HL-60 (cell line): Measurements from ENCODE around the gene TMEM270.

Source experiments
- DNase-seq, 2 experiments: peaks; one replicate each; pipeline ENCODE4 v3.0.0-alpha.2; 2010 to 2020; ENCODE audit warnings: low read depth in 1 of 2, low spot score in 1 of 2
- H3K27ac ChIP-seq: fragments of 250-450 bp; sonication (Bioruptor Pico); replicated peaks from 2 replicates; pipeline ENCODE4 v1.5.1; 2020; ENCODE audit warnings: mild to moderate bottlenecking, moderate library complexity
- H3K27me3 ChIP-seq: fragments of 250-450 bp; sonication (Bioruptor Pico); 2 replicates; pipeline ENCODE4 v1.5.1; 2021; ENCODE audit warnings: mild to moderate bottlenecking, moderate library complexity; ENCODE audit not compliant: insufficient read depth, poor library complexity, severe bottlenecking
- H3K4me3 ChIP-seq: replicated peaks from 2 replicates; pipeline ENCODE4 v1.5.1; 2011; ENCODE audit warnings: mild to moderate bottlenecking, control low read depth, low read length; ENCODE audit not compliant: insufficient read depth
- CTCF ChIP-seq: IDR thresholded peaks from one replicate; pipeline ENCODE4 v1.5.1; 2011; ENCODE audit warnings: low read length, control low read depth, inconsistent platforms; ENCODE audit not compliant: insufficient read depth
- GABPA ChIP-seq: IDR thresholded peaks from 2 replicates; pipeline ENCODE4 v1.6.1; 2012; ENCODE audit warnings: low read depth
- POLR2AphosphoS5 ChIP-seq: IDR thresholded peaks from 2 replicates; pipeline ENCODE4 v1.6.1; 2012; ENCODE audit warnings: low read depth
- REST ChIP-seq: IDR thresholded peaks from 2 replicates; pipeline ENCODE4 v1.6.1; 2012; ENCODE audit warnings: low read depth; ENCODE audit not compliant: insufficient replicate concordance
- SPI1 ChIP-seq: IDR thresholded peaks from 2 replicates; pipeline ENCODE4 v1.6.1; 2012; ENCODE audit warnings: low read depth, mild to moderate bottlenecking, borderline replicate concordance

TMEM270 gene

GRCh38 chr7:73866446-73866767 is 5.4 kb downstream of the TMEM270 start:
- Histone ChIP-seq H3K4me3 (no peak overlapping the region), H3K27me3 (no peaks in the 10 kb centered on the region), H3K27ac (no peak overlapping the region)
- no peak for TF ChIP-seq CTCF
- no peak for TF ChIP-seq POLR2AphosphoS5
- no peak for TF ChIP-seq SPI1
- no peak for TF ChIP-seq GABPA
- no peak for DNase-seq

GRCh38 chr7:73869011-73869798 is 8.2 kb downstream of the TMEM270 start:
- H3K27ac ChIP-seq: no peak overlapping the region
- H3K4me3 ChIP-seq: no peak overlapping the region
- DNase-seq: no peak
- TF ChIP-seq GABPA: no peak
- no peak for TF ChIP-seq POLR2AphosphoS5
- TF ChIP-seq CTCF: no peak
- TF ChIP-seq SPI1: no peak
- TF ChIP-seq REST: no peak
- no peaks in the 10 kb centered on the region for H3K27me3 ChIP-seq

- TF ChIP-seq POLR2AphosphoS5 (no peak), GABPA (no peak), REST (no peak), SPI1 (no peak), CTCF (no peak)
- no peak for DNase-seq
- Histone ChIP-seq H3K27me3 (no peaks in the 10 kb centered on the region), H3K4me3 (no peak overlapping the region), H3K27ac (no peak overlapping the region)
Observed at GRCh38 chr7:73870041-73870492, 9.1 kb downstream of the TMEM270 start.
